HepG2 (cell line): ENCODE measurements around the gene SYT7. TPM values are rescaled to one million over a fixed set of nuclear protein-coding genes. Genes with fewer than 3 reads are reported as not detected.

Source experiments
- ATAC-seq: fragments of 200-7000 bp; cut with Tn5 transposase; 3 replicates; pipeline ENCODE4 v1.9.1; 2020; ENCODE audit warnings: mild to moderate bottlenecking, moderate library complexity
- BruUV-seq: library from RNA; stranded (reverse); fragments of 400-500 nt; replicated peaks from 2 replicates; lab custom pipeline; 2021; lab: Mats Ljungman, UMichigan
- CTCF ChIA-PET: fragments of 300-600 bp; formaldehyde crosslinking; extraction: SDS; loops from one replicate; lab custom pipeline; 2021; ENCODE audit warnings: low total read pairs, inconsistent platforms, low intra/inter-chr PET ratio; lab: Yijun Ruan, JAX
- POLR2A ChIA-PET: fragments of 350-600 bp; sonication (Branson Sonifier 250); formaldehyde crosslinking; loops from one replicate; lab custom pipeline; 2020; ENCODE audit warnings: antibody characterized with exemption, inconsistent platforms; lab: Yijun Ruan, JAX
- DNase-seq: peaks from one replicate; pipeline ENCODE4 v3.0.0-alpha.2; 2015; ENCODE audit warnings: low spot score
- FAIRE-seq: peaks from 3 replicates; lab custom pipeline; 2011; peaks lifted over from hg19 to GRCh38; lab: Jason Lieb, UNC
- H2AFZ ChIP-seq: one replicate; pipeline ENCODE4 v1.6.1; 2011; ENCODE audit warnings: low read length, inconsistent platforms
- H3K27ac ChIP-seq: fragments of 300-600 bp; 3 replicates; pipeline ENCODE4 v1.8.0; 2011; ENCODE audit warnings: mixed run types, mild to moderate bottlenecking, mixed read lengths, low read length, inconsistent platforms; ENCODE audit not compliant: insufficient read depth; ENCODE audit errors: extremely low read length
- H3K27me3 ChIP-seq, 2 experiments: fragments of 200-600 bp in 1 of 2; 2 replicates in 1 of 2; 3 replicates in 1 of 2; pipeline versions ENCODE4 v1.6.0 to v1.8.0; 2011; ENCODE audit warnings: low read length in 2 of 2, mild to moderate bottlenecking in 2 of 2, moderate library complexity in 2 of 2, inconsistent platforms in 1 of 2; ENCODE audit not compliant: insufficient read depth in 2 of 2, control insufficient read depth in 1 of 2
- H3K36me3 ChIP-seq, 2 experiments: fragments of 200-600 bp in 1 of 2; replicated peaks in 1 of 2; 2 replicates in 1 of 2; 3 replicates in 1 of 2; pipeline versions ENCODE4 v1.5.1 to v1.8.0; 2011; ENCODE audit warnings: low read length in 2 of 2, inconsistent platforms in 1 of 2; ENCODE audit not compliant: insufficient read depth in 2 of 2, control insufficient read depth in 1 of 2
- H3K4me1 ChIP-seq: 2 replicates; pipeline ENCODE4 v1.5.1; 2012; ENCODE audit warnings: low read length, inconsistent platforms; ENCODE audit not compliant: insufficient read depth
- H3K4me2 ChIP-seq: 2 replicates; pipeline ENCODE4 v1.6.0; 2011; ENCODE audit warnings: low read depth, low read length, inconsistent platforms
- H3K4me3 ChIP-seq, 3 experiments: fragments of 200-600 bp in 1 of 3; sonication (generic), shearing (Covaris generic) in 1 of 3; replicated peaks in 1 of 3; 2 replicates each; pipeline ENCODE4 v1.5.1; 2011 to 2016; ENCODE audit warnings: low read length in 3 of 3, inconsistent platforms in 2 of 3, low read depth in 2 of 3, mild to moderate bottlenecking in 2 of 3, control low read depth in 1 of 3, mixed read lengths in 1 of 3; ENCODE audit not compliant: insufficient read depth in 1 of 3
- H3K79me2 ChIP-seq: one replicate; pipeline ENCODE4 v1.6.1; 2011; ENCODE audit warnings: low read length, inconsistent platforms; ENCODE audit not compliant: insufficient read depth
- H3K9ac ChIP-seq: 2 replicates; pipeline ENCODE4 v1.6.0; 2011; ENCODE audit warnings: mild to moderate bottlenecking, low read depth, low read length, inconsistent platforms; ENCODE audit not compliant: insufficient read depth
- H3K9me3 ChIP-seq: 2 replicates; pipeline ENCODE4 v1.5.1; 2012; ENCODE audit warnings: mild to moderate bottlenecking, low read length
- H4K20me1 ChIP-seq: 2 replicates; pipeline ENCODE4 v1.6.0; 2011; ENCODE audit warnings: inconsistent platforms, mild to moderate bottlenecking, low read length, moderate library complexity; ENCODE audit not compliant: insufficient read depth
- CREBL2 ChIP-seq: sonication (generic); formaldehyde crosslinking; IDR thresholded peaks from 2 replicates; pipeline ENCODE4 v1.8.1; 2023; ENCODE audit warnings: missing genetic modification reagents, mild to moderate bottlenecking, borderline replicate concordance
- FOXK2 ChIP-seq: fragments of 450-650 bp; IDR thresholded peaks from 2 replicates; pipeline ENCODE4 v1.6.1; 2016
- GABPB1 ChIP-seq: IDR thresholded peaks from 2 replicates; pipeline ENCODE4 v1.6.1; 2016; ENCODE audit warnings: mild to moderate bottlenecking, missing genetic modification reagents, moderate library complexity, missing compliant biosample characterization
- JARID2 ChIP-seq: sonication (generic); formaldehyde crosslinking; IDR thresholded peaks from 2 replicates; pipeline ENCODE4 v1.8.1; 2023; ENCODE audit warnings: missing genetic modification reagents, inconsistent platforms; ENCODE audit not compliant: insufficient replicate concordance
- NFE2L1 ChIP-seq: sonication (generic); formaldehyde crosslinking; IDR thresholded peaks from 2 replicates; pipeline ENCODE4 v1.4.0; 2020; ENCODE audit warnings: missing genetic modification reagents, mild to moderate bottlenecking, borderline replicate concordance
- NFYC ChIP-seq: IDR thresholded peaks from 2 replicates; pipeline ENCODE4 v1.6.1; 2016; ENCODE audit warnings: missing genetic modification reagents, missing compliant biosample characterization
- PCBP1 ChIP-seq: fragments of 200-400 bp; formaldehyde crosslinking; IDR thresholded peaks from 2 replicates; pipeline ENCODE4 v1.6.1; 2017; ENCODE audit warnings: mild to moderate bottlenecking, low read depth, low read length, borderline replicate concordance
- RFXAP ChIP-seq: sonication (generic); formaldehyde crosslinking; IDR thresholded peaks from 2 replicates; pipeline ENCODE4 v1.4.0; 2020; ENCODE audit warnings: missing genetic modification reagents, borderline replicate concordance
- SNAPC4 ChIP-seq: sonication (generic); formaldehyde crosslinking; IDR thresholded peaks from 2 replicates; pipeline ENCODE4 v1.4.0; 2020; ENCODE audit warnings: mild to moderate bottlenecking, missing genetic modification reagents
- SP140L ChIP-seq: sonication (generic); formaldehyde crosslinking; IDR thresholded peaks from 2 replicates; pipeline ENCODE4 v1.4.0; 2020; ENCODE audit warnings: missing genetic modification reagents, borderline replicate concordance
- TEF ChIP-seq: sonication (generic); formaldehyde crosslinking; IDR thresholded peaks from 2 replicates; pipeline ENCODE4 v1.5.0; 2020; ENCODE audit warnings: missing genetic modification reagents
- TFDP1 ChIP-seq: IDR thresholded peaks from 2 replicates; pipeline ENCODE4 v1.6.1; 2016; ENCODE audit warnings: missing compliant biosample characterization, missing genetic modification reagents, borderline replicate concordance
- TRIM24 ChIP-seq: sonication (generic); formaldehyde crosslinking; IDR thresholded peaks from 2 replicates; pipeline ENCODE4 v1.8.0; 2022; ENCODE audit warnings: mild to moderate bottlenecking, missing genetic modification reagents
- ZNF251 ChIP-seq: sonication (generic); formaldehyde crosslinking; IDR thresholded peaks from 2 replicates; pipeline ENCODE4 v1.9.0; 2021; ENCODE audit warnings: mild to moderate bottlenecking, missing genetic modification reagents
- ZNF431 ChIP-seq: sonication (generic); formaldehyde crosslinking; IDR thresholded peaks from 2 replicates; pipeline ENCODE4 v1.9.0; 2022; ENCODE audit warnings: missing genetic modification reagents, low read depth, mild to moderate bottlenecking, borderline replicate concordance
- ZNF468 ChIP-seq: sonication (generic); formaldehyde crosslinking; IDR thresholded peaks from 2 replicates; pipeline ENCODE4 v1.8.0; 2022; ENCODE audit warnings: mild to moderate bottlenecking, moderate library complexity, missing genetic modification reagents
- ZNF569 ChIP-seq: sonication (generic); formaldehyde crosslinking; IDR thresholded peaks from 2 replicates; pipeline ENCODE4 v1.5.0; 2020; ENCODE audit warnings: mild to moderate bottlenecking, missing genetic modification reagents, moderate library complexity, borderline replicate concordance
- ZNF619 ChIP-seq: sonication (generic); formaldehyde crosslinking; IDR thresholded peaks from 2 replicates; pipeline ENCODE4 v1.4.0; 2020; ENCODE audit warnings: mild to moderate bottlenecking, missing genetic modification reagents
- WGBS: methylation state at CpG from one replicate; pipeline ENCODE4 v1.1.6; 2017; ENCODE audit warnings: low lambda C conversion rate; 5-methylcytosine and 5-hydroxymethylcytosine counted together
- in situ Hi-C: cut with HindIII; loops from 2 replicates; pipeline ENCODE4 v1.10.0; 2017; ENCODE audit warnings: low pct_unique_long_range_greater_than_20kb; ENCODE audit not compliant: extremely low pct_ligation_motif_present
- intact Hi-C: fragments of 100-400 bp; cut with micrococcal nuclease; formaldehyde crosslinking; loops from one replicate; pipeline ENCODE4 v1.10.0; 2022; ENCODE audit not compliant: unreplicated experiment
- polyA plus RNA-seq, 8 experiments: library from polyadenylated mRNA; depleted of rRNA in 3 of 8; stranded (reverse) in 7 of 8; unstranded in 1 of 8; fragments of >200 nt; fragmentation: Illumina TruSeq in 4 of 8; extraction: Trizol in 4 of 8; gene quantifications; 2 replicates each; pipeline versions ENCODE4 v1.2.1 to v1.2.3, GENCODE V29; 2011 to 2016; ENCODE audit warnings: low read depth in 4 of 8, missing spikeins in 1 of 8, mixed read lengths in 1 of 8; ENCODE audit not compliant: insufficient read depth in 1 of 8
- total RNA-seq, 5 experiments: library from RNA; depleted of rRNA; stranded (reverse); fragments of >200 nt; fragmentation: Illumina TruSeq; extraction: Trizol; gene quantifications; 2 replicates each; pipeline ENCODE4 v1.2.3, GENCODE V29; 2016; ENCODE audit warnings: low read depth in 1 of 5

SYT7 gene
- total and polyA plus RNA-seq, 2 of the 13 experiments (the other 11 are each of a cell fraction or from before 2014, with no cell fraction given), result 1.4 to 4.4 TPM

- TF ChIP-seq NFE2L1 (CRISPR knock-in tag) (no peak), GABPB1 (CRISPR knock-in tag) (no peak), RFXAP (CRISPR knock-in tag) (no peak), PCBP1 (no peak), ZNF251 (CRISPR knock-in tag) (no peak), SNAPC4 (CRISPR knock-in tag) (no peak), ZNF431 (CRISPR knock-in tag) (no peak), TRIM24 (CRISPR knock-in tag) (no peak)
Observed at GRCh38 chr11:61505640-61506155, 75.2 kb downstream of the SYT7 start (continued).

GRCh38 chr11:61505106-61505505 lies 75.8 kb downstream of the SYT7 start:
- H3K4me1 ChIP-seq, result peaks cover 37% of the 10 kb centered on the region
- BruUV-seq, result no TSS peak
- CTCF ChIA-PET, result no interaction called here
- no peak overlapping the region for H2AFZ ChIP-seq
- no peaks in the 10 kb centered on the region for H3K9me3 ChIP-seq
- DNase-seq (no peak), FAIRE-seq (no peak), ATAC-seq (no peak)
- POLR2A ChIA-PET, result no interaction called here
- 37% methylated on average over 3 of the region's 5 CpGs for WGBS
- H3K79me2 ChIP-seq, result no peaks in the 10 kb centered on the region
- H3K4me2 ChIP-seq, result no peak overlapping the region
- no peaks in the 10 kb centered on the region for H4K20me1 ChIP-seq
- intact Hi-C loops (no loop called here), in situ Hi-C loops (no loop called here)
- no peak overlapping the region for H3K27ac ChIP-seq
- H3K27me3 ChIP-seq, result peaks cover 11 to 36% of the 10 kb centered on the region in 2 experiments
- H3K4me3 ChIP-seq, result no peak overlapping the region
- no peak overlapping the region for H3K9ac ChIP-seq
- no peaks in the 10 kb centered on the region for H3K36me3 ChIP-seq
- no peak for TF ChIP-seq SP140L (CRISPR knock-in tag)
- no peak for TF ChIP-seq JARID2 (CRISPR knock-in tag)
- TF ChIP-seq ZNF468, result no peak
- TF ChIP-seq FOXK2, result no peak
- TF ChIP-seq ZNF619 (CRISPR knock-in tag), result no peak
- no peak for TF ChIP-seq NFYC (CRISPR knock-in tag)
- no peak for TF ChIP-seq ZNF569
- TF ChIP-seq TEF (CRISPR knock-in tag), result no peak
- no peak for TF ChIP-seq CREBL2 (CRISPR knock-in tag)
- no peak for TF ChIP-seq TFDP1 (CRISPR knock-in tag)
